Adrenal gland (tissue), 12 donors: ENCODE results near the gene PMF1. TPM values are rescaled to one million over a fixed set of nuclear protein-coding genes. Genes with fewer than 3 reads are reported as not detected.
"Not testable (repeated sequence)": the region's sequence is repeated elsewhere in the genome, so short reads cannot be mapped to it uniquely, and the experiment has no call there.

Source experiments
- DNase-seq, 7 donors: peaks; one replicate each; pipeline ENCODE4 v3.0.0-alpha.2; 2019 to 2020
- H3K27ac ChIP-seq, 5 donors: fragments of 200-600 bp; sonication (generic) in 4 of 5; 1 replicate in 3 of 5; 2 replicates in 2 of 5; pipeline versions ENCODE4 v1.5.1 to v1.8.0; 2016 to 2020; ENCODE audit warnings: mild to moderate bottlenecking in 1 of 5
- H3K27me3 ChIP-seq: fragments of 200-600 bp; 2 replicates; pipeline ENCODE4 v1.8.0; 2021
- H3K36me3 ChIP-seq, 2 donors: fragments of 200-600 bp; replicated peaks in 1 of 2; 1 replicate in 1 of 2; 2 replicates in 1 of 2; pipeline versions ENCODE4 v1.5.1 to v1.8.0; 2018 to 2022
- H3K4me1 ChIP-seq, 2 donors: fragments of 200-600 bp; replicated peaks in 1 of 2; 1 replicate in 1 of 2; 2 replicates in 1 of 2; pipeline versions ENCODE4 v1.5.1 to v1.8.0; 2018 to 2021
- H3K4me3 ChIP-seq, 4 donors: fragments of 200-600 bp; sonication (generic) in 3 of 4; one replicate each; pipeline ENCODE4 v1.5.1; 2016 to 2018
- H3K9me3 ChIP-seq, 3 donors: fragments of 200-600 bp; sonication (generic) in 1 of 3; replicated peaks in 1 of 3; 1 replicate in 2 of 3; 2 replicates in 1 of 3; pipeline versions ENCODE4 v1.5.1 to v1.8.0; 2016 to 2021
- POLR2A ChIP-seq, 2 donors: fragments of 450-650 bp; IDR thresholded peaks; one replicate each; pipeline ENCODE4 v1.6.1; 2017; ENCODE audit warnings: antibody characterized with exemption in 2 of 2, mild to moderate bottlenecking in 2 of 2, moderate library complexity in 1 of 2
- WGBS, 4 donors: extraction: QIAGEN DNeasy Blood & Tissue Kit in 2 of 4; methylation state at CpG; one replicate each; pipeline versions ENCODE4 v1.1.5 to v1.1.7; 2013 to 2017; 5-methylcytosine and 5-hydroxymethylcytosine counted together
- intact Hi-C, 2 donors: fragments of 100-400 bp; cut with DNase I; formaldehyde crosslinking; loops; one replicate each; pipeline versions ENCODE4 v1.14.1 to v1.15.0; 2022 to 2023
- polyA plus RNA-seq, 3 donors: library from polyadenylated mRNA; stranded (reverse); fragments of 200-250 nt in 2 of 3; fragments of 350-450 nt in 1 of 3; fragmentation: Illumina TruSeq in 1 of 3; extraction: RNeasy Lipid Tissue Mini Kit (QIAGEN cat#74804) in 1 of 3; gene quantifications; one replicate each; pipeline ENCODE4 v1.2.3, GENCODE V29; 2013 to 2014
- total RNA-seq, 9 donors: library from RNA; depleted of rRNA in 4 of 9; stranded (reverse); fragments of >200 nt in 4 of 9; fragments of 120-200 nt in 1 of 9; fragmentation: NEBNext Ultra II Directional in 1 of 9; extraction: Animal tissue kit (Norgen Biotek cat#: 25700) in 1 of 9; gene quantifications; one replicate each; pipeline versions ENCODE4 v1.1.0 to v1.2.4, GENCODE V29; 2013 to 2023
- TF ChIP-seq, protein P1 (sequence below), 6 experiments: fragments of 450-650 bp in 4 of 6; fragments of 200-600 bp in 2 of 6; sonication (generic) in 1 of 6; IDR thresholded peaks; 1 replicate in 5 of 6; 2 replicates in 1 of 6; pipeline versions ENCODE4 v1.5.1 to v1.8.0; 2016 to 2021; ENCODE audit warnings: antibody characterized with exemption in 6 of 6, mild to moderate bottlenecking in 2 of 6, moderate library complexity in 1 of 6
- donor health status: healthy with polysubstance abuse.
- donor health status: Bipolar disorder and iron deficiency.
- donor health status: DM: yes; HTN: yes; CAD: no.
- donor health status: DM: no; HTN: no; CAD: no.
- donor health status: DM: no; HTN: no; CAD: no.
- donor health status: DM: yes; HTN: yes; CAD: no.

Gene PMF1
- total and polyA plus RNA-seq, 12 donors = 45.6 to 103 (median 67.7) TPM

GRCh38 chr1:156177919-156178654 lies 34.7 kb upstream of the PMF1 start:
- Histone ChIP-seq H3K4me1 (no peaks in the 10 kb centered on the region), H3K36me3 (no peaks in the 10 kb centered on the region), H3K27ac (no peak overlapping the region), H3K9me3 (no peaks in the 10 kb centered on the region), H3K4me3 (no peak overlapping the region), H3K27me3 (no peaks in the 10 kb centered on the region)
- TF ChIP-seq POLR2A (IDR thresholded peaks at IDR 0.05) = no peak
- TF ChIP-seq, protein P1, sequence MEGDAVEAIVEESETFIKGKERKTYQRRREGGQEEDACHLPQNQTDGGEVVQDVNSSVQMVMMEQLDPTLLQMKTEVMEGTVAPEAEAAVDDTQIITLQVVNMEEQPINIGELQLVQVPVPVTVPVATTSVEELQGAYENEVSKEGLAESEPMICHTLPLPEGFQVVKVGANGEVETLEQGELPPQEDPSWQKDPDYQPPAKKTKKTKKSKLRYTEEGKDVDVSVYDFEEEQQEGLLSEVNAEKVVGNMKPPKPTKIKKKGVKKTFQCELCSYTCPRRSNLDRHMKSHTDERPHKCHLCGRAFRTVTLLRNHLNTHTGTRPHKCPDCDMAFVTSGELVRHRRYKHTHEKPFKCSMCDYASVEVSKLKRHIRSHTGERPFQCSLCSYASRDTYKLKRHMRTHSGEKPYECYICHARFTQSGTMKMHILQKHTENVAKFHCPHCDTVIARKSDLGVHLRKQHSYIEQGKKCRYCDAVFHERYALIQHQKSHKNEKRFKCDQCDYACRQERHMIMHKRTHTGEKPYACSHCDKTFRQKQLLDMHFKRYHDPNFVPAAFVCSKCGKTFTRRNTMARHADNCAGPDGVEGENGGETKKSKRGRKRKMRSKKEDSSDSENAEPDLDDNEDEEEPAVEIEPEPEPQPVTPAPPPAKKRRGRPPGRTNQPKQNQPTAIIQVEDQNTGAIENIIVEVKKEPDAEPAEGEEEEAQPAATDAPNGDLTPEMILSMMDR (IDR thresholded peaks at IDR 0.05) = no peak
- WGBS, 4 donors = 74 to 83% (median 78%) methylated on average over 7 of the region's 7 CpGs
- no peak for DNase-seq
- intact Hi-C loops = no loop called here

- Histone ChIP-seq H3K27me3 (no peaks in the 10 kb centered on the region), H3K4me3 (no peak overlapping the region), H3K4me1 (no peaks in the 10 kb centered on the region), H3K36me3 (no peaks in the 10 kb centered on the region), H3K9me3 (no peaks in the 10 kb centered on the region), H3K27ac (no peak overlapping the region)
- TF ChIP-seq POLR2A (IDR thresholded peaks at IDR 0.05) = no peak
- TF ChIP-seq, protein P1 (IDR thresholded peaks at IDR 0.05) = no peak
- 78 to 98% (median 90%) methylated on average over 3 of the region's 3 CpGs for WGBS, 4 donors
- DNase-seq = no peak
- intact Hi-C loops = no loop called here
Measured at GRCh38 chr1:156180471-156180870, 32.3 kb upstream of the PMF1 start.

- H3K4me1 ChIP-seq, intact Hi-C loops, H3K4me3 ChIP-seq, H3K27ac ChIP-seq, H3K9me3 ChIP-seq, H3K27me3 ChIP-seq, DNase-seq, H3K36me3 ChIP-seq: not testable (repeated sequence)
- WGBS, 4 donors = 43 to 63% (median 46%) methylated on average over 8 of the region's 8 CpGs
Measured at GRCh38 chr1:156181391-156181924, 31.3 kb upstream of the PMF1 start.

GRCh38 chr1:156182010-156182779 lies 30.6 kb upstream of the PMF1 start:
- intact Hi-C loops, H3K27ac ChIP-seq, DNase-seq, H3K4me1 ChIP-seq, H3K4me3 ChIP-seq, H3K9me3 ChIP-seq, H3K36me3 ChIP-seq, H3K27me3 ChIP-seq: not testable (repeated sequence)
- 73 to 79% (median 74%) methylated on average over 12 of the region's 12 CpGs for WGBS, 4 donors

DNA sequence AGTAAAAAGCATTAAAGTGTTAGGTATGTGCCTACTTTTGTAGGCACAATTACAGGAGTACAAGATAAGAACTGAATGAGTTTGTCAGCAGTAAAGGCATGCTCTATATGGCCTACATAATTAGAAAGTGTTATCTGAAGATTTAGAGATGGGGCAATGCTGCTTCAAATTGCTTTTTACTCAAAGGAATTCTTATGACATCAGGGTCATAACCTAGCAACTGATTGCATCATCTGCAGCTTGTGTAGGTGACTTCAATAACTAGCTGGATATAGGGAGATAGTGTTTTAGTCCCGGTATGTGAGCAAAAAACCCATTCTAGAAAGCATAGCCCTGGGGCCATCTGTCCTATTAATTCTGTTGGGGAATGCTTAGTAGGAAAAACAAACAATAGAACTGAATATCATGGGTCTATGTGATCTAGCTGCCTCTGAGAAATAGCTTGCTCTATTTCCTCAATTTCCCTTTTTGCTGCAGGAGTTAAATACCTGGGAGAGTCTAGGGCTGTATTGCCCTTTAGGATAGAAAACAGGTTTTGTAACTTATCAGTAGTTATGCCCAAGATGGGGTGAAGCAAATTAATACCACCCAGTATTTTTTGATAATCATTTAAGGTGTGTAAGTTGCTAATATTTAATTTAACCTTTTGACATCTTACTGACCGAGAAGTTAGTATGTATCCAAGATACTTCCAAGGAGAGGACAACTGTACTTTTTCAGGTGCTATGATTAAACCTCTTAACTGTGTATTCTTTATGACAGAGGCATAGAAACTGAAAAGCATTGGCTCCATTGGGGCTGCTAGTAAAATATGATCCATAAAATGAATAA lies 26.2 kb upstream of the PMF1 start:
- H3K9me3 ChIP-seq, DNase-seq, H3K4me3 ChIP-seq, H3K27me3 ChIP-seq, intact Hi-C loops, H3K27ac ChIP-seq, H3K4me1 ChIP-seq, H3K36me3 ChIP-seq: not testable (repeated sequence)
- WGBS, 4 donors = 91 to 92% (median 91%) methylated on average over 2 of the region's 2 CpGs

DNA sequence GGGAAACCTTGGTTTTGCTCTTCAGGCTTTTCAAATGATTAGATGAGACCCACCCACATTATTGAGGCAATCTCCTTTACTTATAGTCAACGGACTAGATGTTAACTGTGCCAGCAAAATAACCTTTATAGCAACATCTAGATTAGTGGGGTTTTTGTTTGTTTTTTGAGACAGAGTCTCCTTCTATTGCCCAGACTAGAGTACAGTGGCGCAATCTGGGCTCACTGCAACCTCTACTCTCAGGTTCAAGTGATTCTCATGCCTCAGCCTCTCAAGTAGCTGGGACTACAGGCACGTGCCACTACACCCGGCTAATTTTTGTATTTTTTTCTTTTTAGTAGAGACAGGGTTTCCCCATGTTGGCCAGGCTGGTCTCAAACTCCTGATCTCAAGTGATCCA lies 22.5 kb upstream of the PMF1 start:
- H3K9me3 ChIP-seq, H3K27ac ChIP-seq, H3K27me3 ChIP-seq, H3K4me3 ChIP-seq, intact Hi-C loops, DNase-seq, H3K36me3 ChIP-seq: not testable (repeated sequence)
- WGBS, 4 donors = 72 to 87% (median 85%) methylated on average over 4 of the region's 4 CpGs
- peaks cover 0 to 12% of the 10 kb centered on the region in 2 donors for H3K4me1 ChIP-seq
